GM19397 (cell line): ENCODE measurements around the gene IFT27.

ENCODE experiments used
- ATAC-seq: cut with Tn5 transposase; IDR thresholded peaks from one replicate; pipeline ENCODE4 v1.9.1; 2021; ENCODE audit warnings: mild to moderate bottlenecking, moderate library complexity; ENCODE audit not compliant: unreplicated experiment

IFT27 gene

GRCh38 chr22:36775964-36776669 lies at the start of gene IFT27:
IFT27 (minus strand) TSS chr22:36776119; CDS start chr22:36775707, 412 bp downstream.
- peak; percentile 88 for ATAC-seq

DNA sequence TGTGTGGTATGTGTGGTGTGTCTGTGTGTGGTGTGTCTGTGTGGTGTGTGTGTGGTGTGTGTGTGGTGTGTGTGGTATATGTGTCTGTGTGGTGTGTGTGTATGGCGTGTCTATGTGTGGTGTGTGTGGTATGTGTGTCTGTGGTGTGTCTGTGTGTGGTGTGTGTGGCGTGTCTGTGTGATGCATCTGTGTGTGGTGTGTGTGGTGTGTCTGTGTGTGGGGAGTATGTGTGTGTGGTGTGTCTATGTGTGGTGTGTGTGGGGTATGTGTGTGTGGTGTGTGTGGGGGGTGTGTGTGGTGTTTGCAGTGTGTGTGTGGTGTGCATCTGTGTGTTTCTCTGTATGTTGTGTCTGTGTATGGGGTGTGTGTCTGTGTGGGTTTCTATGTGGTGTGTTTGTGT lies 48.7 kb upstream of the IFT27 start:
- ATAC-seq: no peak

DNA sequence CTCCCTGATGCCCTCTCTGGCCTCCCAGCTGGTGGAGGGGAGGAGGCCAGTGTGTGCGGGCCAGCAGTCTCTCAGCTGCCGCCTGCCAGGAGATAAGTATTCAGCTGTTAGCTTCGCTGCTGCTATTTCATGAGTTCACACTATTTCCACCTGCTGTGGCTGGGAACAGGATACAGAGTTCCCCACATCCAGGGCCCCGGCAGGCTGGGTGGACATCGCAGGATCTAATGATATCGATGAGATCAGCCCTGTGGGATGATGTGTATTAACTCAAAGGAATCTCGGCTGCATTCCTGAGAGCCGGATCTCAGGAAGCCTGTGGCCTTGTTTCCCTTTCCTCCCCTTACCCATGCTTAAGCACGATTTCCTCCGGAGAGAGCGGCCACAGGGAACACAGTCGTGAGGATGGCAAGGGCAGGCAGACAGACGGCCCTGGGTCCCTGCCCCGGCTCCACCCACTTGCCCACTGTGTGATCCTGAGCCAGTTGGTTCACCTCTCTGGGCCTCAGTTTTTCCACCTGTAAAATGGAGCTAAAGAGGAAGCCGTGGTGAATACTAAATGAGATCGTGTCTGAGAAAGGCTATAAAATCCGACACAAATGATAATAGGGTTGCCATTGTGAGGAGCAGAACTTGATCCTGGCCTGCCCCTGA lies 47.4 kb upstream of the IFT27 start:
- no peak for ATAC-seq

- no peak for ATAC-seq
Measured at GRCh38 chr22:36822581-36822980, 46.7 kb upstream of the IFT27 start.

DNA sequence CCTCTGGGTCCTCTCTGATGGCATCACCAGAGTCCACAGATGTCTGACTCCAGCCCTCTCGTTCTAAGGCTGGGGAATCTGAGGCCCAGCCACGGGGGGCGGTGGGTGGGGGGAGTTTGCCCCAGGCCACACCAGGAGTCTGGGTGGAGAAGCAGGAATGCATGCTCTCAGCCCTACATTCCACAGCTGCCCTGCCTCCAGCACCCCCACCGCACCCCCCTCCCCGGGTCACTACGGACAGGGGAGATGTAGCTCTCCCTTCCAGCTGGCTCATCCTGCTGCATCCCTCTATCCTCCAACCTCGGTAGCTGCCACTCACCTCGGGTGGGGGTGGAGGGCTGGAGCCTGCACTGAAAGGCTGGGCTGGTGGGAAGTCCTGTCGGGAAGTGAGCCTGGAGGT lies 43.2 kb upstream of the IFT27 start:
- no peak for ATAC-seq

DNA sequence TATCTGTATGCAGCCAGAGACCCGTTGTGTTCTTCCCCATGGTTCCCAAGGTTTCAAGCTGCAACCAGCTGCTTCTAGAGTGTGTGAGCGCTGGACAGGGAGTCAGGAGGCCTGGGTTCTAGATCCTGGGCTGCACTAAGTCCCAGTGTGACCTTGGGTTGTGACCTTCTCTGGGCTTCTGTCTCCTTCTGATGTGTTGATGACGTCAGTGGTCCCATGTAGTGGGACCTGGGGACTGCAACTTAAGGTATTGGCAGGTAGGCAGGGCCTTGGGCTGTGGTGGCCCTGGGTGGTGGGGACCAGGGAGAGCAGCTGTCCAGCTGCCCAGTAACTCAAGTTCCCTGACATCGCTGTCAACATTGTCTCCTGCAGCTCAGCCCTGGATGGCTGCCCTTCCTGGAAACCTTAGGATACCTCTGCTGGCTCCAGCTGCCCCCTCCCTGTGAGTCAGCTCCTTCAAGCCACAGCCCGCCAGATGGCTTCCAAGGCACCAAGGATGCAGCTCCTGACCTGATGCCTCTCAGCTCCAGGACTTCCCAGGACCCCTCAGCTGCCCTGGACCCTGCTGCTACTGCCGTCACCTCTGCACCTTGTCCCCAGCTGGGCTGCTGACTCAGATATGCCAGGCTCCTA lies 42.2 kb upstream of the IFT27 start:
- ATAC-seq: no peak

- ATAC-seq: no peak
Measured at GRCh38 chr22:36817525-36817848, 41.6 kb upstream of the IFT27 start.

DNA sequence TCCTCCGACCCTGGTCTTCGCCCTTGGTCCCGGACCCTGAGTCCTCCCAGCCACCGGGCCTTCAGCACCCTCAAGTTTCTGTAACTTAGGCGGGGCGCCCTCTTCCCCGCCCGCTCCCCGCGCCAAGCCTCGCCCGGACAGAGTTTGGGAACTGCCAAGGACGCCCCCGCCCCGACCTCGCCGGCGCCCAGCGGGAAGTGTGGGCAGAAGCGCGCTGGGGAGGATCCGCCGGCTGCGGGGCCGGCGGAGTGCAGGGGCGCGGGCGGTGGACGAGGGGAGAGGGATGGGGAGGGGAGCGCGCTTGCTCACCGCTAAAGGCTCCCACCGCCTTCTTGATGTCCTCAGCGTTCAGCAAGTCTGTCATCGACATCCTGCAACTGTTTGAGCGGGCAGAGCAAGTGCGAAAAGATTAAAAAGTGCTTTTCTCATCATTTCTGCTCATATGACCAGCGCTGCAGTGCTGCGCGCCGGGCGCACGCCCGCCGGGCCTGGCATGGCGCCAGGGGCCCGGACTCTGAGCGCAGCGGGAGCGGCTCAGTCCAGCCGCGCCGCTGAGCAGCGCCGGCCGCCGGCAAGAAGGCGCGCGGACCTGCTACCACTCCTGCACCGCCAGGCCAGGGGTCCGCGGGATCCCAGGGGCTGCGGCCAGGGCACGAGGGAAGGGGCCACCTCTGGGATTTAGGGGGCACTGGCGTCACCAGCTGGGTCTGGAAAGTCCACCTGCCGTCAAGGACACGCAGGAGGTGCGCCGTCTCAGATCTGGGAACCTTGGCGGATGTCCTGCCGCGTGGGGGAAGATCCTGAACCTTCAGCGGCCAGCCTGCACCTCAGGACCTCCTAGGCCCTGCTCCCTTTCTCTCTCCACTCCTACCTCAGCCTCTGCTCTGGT lies 41.0 kb upstream of the IFT27 start, which contains the start of gene PVALB:
TSS of gene PVALB (minus strand) at position 400 of the 889 bp plus-strand sequence. CDS start at position 370, 30 bp downstream.
- no peak for ATAC-seq

GRCh38 chr22:36816339-36816635 lies 40.4 kb upstream of the IFT27 start:
- no peak for ATAC-seq

DNA sequence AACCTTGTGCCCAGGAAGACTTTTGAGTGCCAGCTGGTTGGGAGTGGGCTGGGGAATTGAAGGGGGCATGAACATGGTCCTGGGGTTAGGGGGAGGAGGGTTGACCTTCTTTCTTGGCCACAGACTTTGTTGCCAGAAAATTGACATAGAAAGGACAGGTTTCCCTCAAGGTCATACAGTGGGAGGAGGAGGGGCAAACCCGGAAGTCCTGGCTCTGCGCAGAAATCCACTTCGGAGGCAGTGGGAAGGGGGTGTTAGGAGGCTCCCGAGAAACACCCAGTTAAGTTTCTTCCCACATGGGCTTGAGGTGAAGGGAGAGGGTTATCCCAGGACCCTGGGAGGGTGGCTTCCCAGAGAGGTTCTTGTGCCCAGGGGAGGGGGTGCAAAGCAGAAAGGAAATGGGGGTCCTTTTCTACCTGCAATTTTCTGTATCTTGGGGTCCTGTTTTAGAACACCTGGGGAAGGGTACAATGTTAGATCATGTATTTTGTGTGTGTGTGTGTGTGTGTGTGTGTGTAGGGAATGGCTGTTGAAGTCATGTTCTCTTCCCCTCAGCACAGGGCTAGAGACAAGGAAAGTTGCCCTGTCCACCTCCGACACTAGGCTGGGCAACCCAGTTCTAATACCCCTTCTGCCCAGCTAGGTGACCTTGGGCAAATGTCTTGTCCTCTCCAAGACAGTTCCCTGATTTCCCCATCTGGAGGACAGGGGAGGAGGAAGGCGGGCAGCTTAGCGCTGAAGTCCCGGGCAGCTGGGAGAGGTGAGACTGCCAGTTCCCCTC lies 39.8 kb upstream of the IFT27 start:
- no peak for ATAC-seq

DNA sequence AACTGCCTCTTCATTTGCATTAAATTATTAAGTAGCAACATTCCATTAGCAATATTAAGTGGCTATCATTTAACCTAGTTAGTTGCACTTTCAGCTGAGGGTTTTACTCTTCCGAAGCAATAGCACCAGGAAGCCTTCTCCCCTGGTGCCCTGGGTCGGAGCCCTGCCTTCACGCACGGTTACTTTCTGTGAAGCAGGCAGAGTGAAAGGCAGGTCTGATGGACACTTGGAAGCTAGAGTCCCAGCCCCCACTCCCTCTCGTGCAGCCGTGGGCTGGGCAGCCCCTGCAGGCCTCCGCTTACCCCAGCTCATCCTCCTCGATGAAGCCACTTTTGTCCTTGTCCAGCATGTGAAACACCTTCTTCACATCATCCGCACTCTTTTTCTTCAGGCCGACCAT lies 38.9 kb upstream of the IFT27 start:
- ATAC-seq: no peak

DNA sequence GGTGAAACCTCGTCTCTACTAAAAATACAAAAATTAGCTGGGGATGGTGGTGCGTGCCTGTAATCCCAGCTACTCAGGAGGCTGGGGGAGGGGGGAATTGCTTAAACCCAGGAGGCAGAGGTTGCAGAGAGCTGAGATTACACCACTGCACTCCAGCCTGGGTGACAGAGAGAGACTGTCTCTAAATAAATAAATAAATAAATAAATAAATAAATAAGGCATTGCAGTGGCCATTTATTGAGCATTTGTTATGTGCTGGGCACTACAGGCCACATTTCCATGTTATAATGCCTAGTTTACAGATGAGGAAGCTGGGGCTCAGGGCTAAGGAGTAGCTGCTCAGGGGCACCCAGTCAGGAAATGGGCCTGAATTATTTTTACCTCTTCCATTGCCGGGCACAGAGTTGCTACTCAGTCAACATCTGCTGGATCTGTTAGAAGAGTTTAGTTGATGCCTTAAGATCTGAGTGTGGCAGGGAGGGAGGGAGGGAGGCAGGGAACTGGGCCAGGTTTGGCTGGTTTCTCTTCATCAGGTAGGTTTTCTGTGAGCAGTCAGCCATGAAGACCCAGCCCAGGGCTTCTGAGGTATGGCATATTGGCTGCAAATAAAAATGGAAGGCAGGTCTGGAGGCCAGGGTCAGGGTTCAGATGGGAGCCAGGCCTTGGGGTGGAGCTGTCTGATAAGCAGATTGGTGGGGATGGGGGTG lies 35.3 kb upstream of the IFT27 start:
- ATAC-seq: no peak

DNA sequence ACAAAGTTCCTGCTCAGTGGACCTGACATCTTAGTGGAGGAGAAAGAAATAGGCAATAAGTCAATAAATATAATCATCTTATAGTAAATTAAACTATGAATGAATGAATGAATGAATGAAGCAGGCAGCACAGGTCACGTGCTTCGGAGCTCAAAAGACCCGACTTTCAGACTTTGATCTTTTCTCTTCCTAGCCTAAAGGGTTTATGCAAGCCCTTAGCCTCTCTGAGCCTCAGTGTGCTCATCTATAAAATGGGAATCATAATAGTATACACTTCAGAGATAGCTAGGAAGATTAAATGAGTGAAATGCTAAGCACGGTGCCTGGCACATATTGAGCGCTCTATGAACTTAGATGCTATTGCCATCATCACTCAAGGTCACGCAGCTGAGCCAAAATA lies 33.4 kb upstream of the IFT27 start:
- ATAC-seq: no peak

DNA sequence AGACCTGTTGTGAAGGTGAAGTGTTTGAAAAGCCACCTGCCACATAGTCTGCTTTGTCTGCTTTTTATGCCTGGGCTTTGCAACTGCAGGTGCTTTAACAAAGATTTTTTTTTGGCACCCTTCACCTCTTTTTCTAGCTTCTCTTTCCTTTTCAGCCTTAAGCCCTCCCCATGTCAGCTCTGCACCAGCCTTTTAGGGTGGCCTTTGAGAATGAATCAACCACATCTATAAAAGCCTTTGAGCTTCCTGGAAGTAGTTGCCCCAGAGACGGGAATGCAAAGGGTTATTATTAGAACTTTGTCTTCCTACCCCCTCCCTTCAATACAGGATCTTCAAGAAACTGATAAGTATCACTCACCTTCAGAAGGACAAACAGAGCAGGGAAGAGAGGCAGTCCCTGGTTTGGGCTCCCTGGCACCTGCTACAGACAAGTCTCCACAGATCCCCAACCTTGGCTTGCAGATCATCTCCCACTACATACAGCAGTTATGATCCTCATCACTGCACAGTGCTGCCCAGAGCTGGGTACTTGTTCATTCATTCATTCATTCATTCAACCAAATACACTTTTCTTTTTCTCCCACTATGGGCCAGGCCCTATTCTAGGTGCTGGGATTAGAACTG lies 32.9 kb upstream of the IFT27 start:
- ATAC-seq: no peak

DNA sequence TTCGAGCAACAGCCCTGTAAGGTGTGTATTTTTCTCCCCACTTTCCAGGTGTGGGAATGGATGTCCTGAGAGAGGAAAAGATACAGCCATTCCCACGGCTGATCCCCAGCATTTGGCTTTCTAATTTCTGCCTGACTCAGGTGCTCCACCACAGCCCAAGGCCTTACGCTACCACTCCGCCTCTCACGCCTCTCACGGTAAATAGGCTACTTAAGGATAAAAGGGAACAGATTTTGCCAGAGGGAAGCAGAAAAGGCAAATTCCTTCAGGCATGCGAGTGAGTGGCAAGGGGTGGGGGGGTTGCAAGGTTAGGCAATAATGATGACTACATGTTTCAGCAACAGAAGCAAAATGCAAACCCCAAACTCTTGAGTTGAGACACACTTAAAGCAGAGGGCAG lies 31.7 kb upstream of the IFT27 start:
- ATAC-seq: no peak

DNA sequence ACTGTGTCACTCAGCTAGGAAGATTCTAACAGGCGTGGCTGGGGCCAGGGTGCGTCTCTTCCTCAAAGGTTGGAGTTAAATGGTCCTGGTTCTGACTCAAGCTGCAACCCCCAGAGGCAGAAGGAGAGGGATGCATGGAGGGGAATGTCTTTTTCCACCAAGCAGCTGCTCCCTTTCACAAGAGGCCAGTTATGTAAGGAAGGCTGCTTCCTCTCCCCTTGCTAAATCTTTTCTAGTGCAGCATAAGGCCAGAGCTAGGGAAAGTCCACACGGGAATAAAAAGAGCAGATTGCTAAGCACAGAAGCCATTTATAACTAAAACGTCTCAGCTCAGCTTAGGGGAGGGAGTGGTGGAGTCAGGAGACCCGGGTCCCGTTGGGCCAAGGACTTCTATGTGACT lies 30.9 kb upstream of the IFT27 start:
- ATAC-seq: no peak

GRCh38 chr22:36803358-36803757 lies 27.4 kb upstream of the IFT27 start:
- no peak for ATAC-seq

DNA sequence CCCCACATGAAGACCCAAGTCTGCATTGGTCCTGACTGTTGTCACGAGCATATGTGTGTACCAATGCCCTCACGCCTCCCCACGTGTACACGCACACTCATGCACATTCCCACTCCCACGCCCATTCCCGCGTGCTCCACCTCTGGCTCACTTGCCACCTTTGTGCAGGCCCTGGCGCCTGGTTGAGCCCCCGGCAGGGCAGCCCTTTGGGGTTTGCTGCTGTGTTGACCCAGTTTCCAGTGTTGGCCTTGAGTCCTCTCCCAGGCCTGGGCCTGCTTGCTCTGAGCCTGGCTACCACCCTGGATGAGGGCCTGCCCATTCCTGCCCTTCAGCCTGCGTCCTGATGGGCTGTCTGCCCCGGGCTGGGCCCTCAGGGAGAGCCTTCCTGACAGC lies 22.8 kb upstream of the IFT27 start:
- no peak for ATAC-seq

- no peak for ATAC-seq
Measured at GRCh38 chr22:36797911-36798673, 22.2 kb upstream of the IFT27 start.
